Stomach (tissue), 9 donors: ENCODE results near the gene ANGPTL4. TPM values are rescaled to one million over a fixed set of nuclear protein-coding genes. Genes with fewer than 3 reads are reported as not detected.

Experiments used
- DNase-seq, 2 donors: peaks; one replicate each; pipeline versions ENCODE4 v3.0.0 to v3.0.0-alpha.2; 2013 to 2019
- H3K27ac ChIP-seq, 5 donors: fragments of 200-600 bp in 4 of 5; sonication (generic) in 4 of 5; one replicate each; pipeline ENCODE4 v1.5.1; 2013 to 2019; ENCODE audit warnings: mild to moderate bottlenecking in 1 of 5, moderate library complexity in 1 of 5
- H3K27me3 ChIP-seq, 3 donors: fragments of 200-600 bp; sonication (generic); one replicate each; pipeline ENCODE4 v1.5.1; 2017 to 2019; ENCODE audit warnings: mixed run types in 1 of 3
- H3K36me3 ChIP-seq, 4 donors: fragments of 200-600 bp; sonication (generic); 1 replicate in 3 of 4; 2 replicates in 1 of 4; pipeline ENCODE4 v1.5.1; 2016 to 2019
- H3K4me1 ChIP-seq, 4 donors: fragments of 200-600 bp; sonication (generic); one replicate each; pipeline ENCODE4 v1.5.1; 2016 to 2019
- H3K4me3 ChIP-seq, 4 donors: fragments of 200-600 bp; sonication (generic) in 3 of 4; one replicate each; pipeline ENCODE4 v1.5.1; 2016 to 2019; ENCODE audit warnings: mild to moderate bottlenecking in 1 of 4
- H3K9me3 ChIP-seq, 4 donors: fragments of 200-600 bp; sonication (generic); one replicate each; pipeline ENCODE4 v1.5.1; 2016 to 2019
- EP300 ChIP-seq: sonication (generic); formaldehyde crosslinking; IDR thresholded peaks from one replicate; pipeline ENCODE4 v1.6.1; 2017; ENCODE audit warnings: antibody characterized with exemption
- POLR2A ChIP-seq, 4 donors: fragments of 450-650 bp; IDR thresholded peaks; one replicate each; pipeline ENCODE4 v1.6.1; 2016; ENCODE audit warnings: antibody characterized with exemption in 4 of 4, control low read depth in 2 of 4, mild to moderate bottlenecking in 1 of 4, moderate library complexity in 1 of 4
- POLR2AphosphoS5 ChIP-seq, 3 donors: sonication (generic); formaldehyde crosslinking; IDR thresholded peaks; one replicate each; pipeline ENCODE4 v1.6.1; 2016; ENCODE audit warnings: antibody characterized with exemption in 3 of 3
- WGBS, 5 donors: extraction: QIAGEN DNeasy Blood & Tissue Kit in 3 of 5; methylation state at CpG; one replicate each; pipeline versions ENCODE4 v1.1.5 to v1.1.7; 2013 to 2018; 5-methylcytosine and 5-hydroxymethylcytosine counted together
- intact Hi-C: fragments of 100-400 bp; cut with DNase I; formaldehyde crosslinking; loops from one replicate; pipeline ENCODE4 v1.15.1; 2023; ENCODE audit warnings: low total_unique reads
- polyA plus RNA-seq, 3 donors: library from polyadenylated mRNA; stranded (reverse); fragments of 200-250 nt; gene quantifications; one replicate each; pipeline ENCODE4 v1.2.3, GENCODE V29; 2013
- total RNA-seq, 5 donors: library from RNA; depleted of rRNA; stranded (reverse); fragments of >200 nt; gene quantifications; one replicate each; pipeline versions ENCODE4 v1.1.0 to v1.2.3, GENCODE V29; 2014 to 2016
- TF ChIP-seq, protein P1 (sequence below), 7 experiments: fragments of 450-650 bp in 4 of 7; fragments of 200-600 bp in 3 of 7; sonication (generic) in 3 of 7; IDR thresholded peaks; one replicate each; pipeline ENCODE4 v1.5.1; 2016 to 2019; ENCODE audit warnings: antibody characterized with exemption in 7 of 7, control low read depth in 2 of 7, mild to moderate bottlenecking in 1 of 7
- donor health status: healthy with polysubstance abuse.
- donor health status: Bipolar disorder and iron deficiency.
- donor health status: healthy.

Gene ANGPTL4
- total and polyA plus RNA-seq, 8 donors = 4.1 to 276 (median 21.4) TPM

DNA sequence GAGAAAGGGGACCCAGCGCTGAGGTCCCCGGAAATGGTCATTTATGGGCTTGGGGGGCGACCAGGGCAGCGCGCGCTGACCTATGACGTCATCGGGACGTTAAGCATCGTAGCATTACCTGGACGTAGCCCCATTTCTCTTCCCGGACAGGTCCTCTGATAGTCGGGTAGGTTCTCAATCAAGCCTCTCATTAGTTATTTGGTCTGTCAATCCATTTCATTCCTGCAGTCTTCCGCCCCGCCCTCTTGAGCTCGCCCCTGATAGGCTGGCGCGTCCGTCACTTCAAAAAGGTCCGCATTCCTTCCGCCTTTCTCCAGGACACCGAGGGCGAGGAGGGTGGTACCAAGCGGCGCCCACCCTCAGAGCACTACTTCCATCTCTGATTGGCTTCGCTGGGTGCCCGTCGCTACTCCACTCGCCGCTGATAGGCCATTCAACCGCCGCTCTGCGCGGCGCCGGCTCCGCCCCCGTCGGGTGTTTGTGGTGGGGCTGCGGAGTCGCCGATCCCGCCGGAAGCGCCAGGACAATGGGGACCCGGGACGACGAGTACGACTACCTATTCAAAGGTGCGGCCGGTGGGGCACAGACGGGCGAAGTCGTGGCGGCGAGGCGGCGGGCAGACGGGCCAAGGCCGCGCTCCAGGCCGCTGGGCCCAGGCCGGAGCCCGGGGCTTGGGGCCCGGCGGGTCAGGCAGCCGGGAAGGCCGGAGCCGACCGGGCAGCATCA is 26.1 kb downstream of the ANGPTL4 start, which contains the start of gene RAB11B:
Gene RAB11B, plus strand, starts transcription at position 470 of the 726 bp plus-strand sequence. Its CDS starts 57 bp downstream, at position 527.
- H3K4me1 ChIP-seq = peaks cover 58 to 79% (median 67%) of the 10 kb centered on the region in 4 donors
- H3K27me3 ChIP-seq = no peaks in the 10 kb centered on the region
- peak; percentile 100 for DNase-seq
- 0 to 1% (median 1%) methylated on average over 64 to 70 of the region's 70 CpGs for WGBS, 5 donors
- TF ChIP-seq POLR2A (IDR thresholded peaks at IDR 0.05) (peak in 1 of 4 donors; percentile 26), EP300 (no peak), POLR2AphosphoS5 (IDR thresholded peaks at IDR 0.05) (peak; percentile 27 to 75 (median 71))
- TF ChIP-seq, protein P1, sequence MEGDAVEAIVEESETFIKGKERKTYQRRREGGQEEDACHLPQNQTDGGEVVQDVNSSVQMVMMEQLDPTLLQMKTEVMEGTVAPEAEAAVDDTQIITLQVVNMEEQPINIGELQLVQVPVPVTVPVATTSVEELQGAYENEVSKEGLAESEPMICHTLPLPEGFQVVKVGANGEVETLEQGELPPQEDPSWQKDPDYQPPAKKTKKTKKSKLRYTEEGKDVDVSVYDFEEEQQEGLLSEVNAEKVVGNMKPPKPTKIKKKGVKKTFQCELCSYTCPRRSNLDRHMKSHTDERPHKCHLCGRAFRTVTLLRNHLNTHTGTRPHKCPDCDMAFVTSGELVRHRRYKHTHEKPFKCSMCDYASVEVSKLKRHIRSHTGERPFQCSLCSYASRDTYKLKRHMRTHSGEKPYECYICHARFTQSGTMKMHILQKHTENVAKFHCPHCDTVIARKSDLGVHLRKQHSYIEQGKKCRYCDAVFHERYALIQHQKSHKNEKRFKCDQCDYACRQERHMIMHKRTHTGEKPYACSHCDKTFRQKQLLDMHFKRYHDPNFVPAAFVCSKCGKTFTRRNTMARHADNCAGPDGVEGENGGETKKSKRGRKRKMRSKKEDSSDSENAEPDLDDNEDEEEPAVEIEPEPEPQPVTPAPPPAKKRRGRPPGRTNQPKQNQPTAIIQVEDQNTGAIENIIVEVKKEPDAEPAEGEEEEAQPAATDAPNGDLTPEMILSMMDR (IDR thresholded peaks at IDR 0.05) = no peak
- H3K27ac ChIP-seq = peak within 1 kb of the TSS; percentile 96 to 100 (median 100)
- no peaks in the 10 kb centered on the region for H3K9me3 ChIP-seq
- peak within 1 kb of the TSS; percentile 49 to 99 (median 84) for H3K4me3 ChIP-seq
- intact Hi-C loops = loop anchor here (5.0 kb wide), 1 partner anchor 33 kb away; no protein-coding TSS in a partner anchor
- no peaks in the 10 kb centered on the region for H3K36me3 ChIP-seq

DNA sequence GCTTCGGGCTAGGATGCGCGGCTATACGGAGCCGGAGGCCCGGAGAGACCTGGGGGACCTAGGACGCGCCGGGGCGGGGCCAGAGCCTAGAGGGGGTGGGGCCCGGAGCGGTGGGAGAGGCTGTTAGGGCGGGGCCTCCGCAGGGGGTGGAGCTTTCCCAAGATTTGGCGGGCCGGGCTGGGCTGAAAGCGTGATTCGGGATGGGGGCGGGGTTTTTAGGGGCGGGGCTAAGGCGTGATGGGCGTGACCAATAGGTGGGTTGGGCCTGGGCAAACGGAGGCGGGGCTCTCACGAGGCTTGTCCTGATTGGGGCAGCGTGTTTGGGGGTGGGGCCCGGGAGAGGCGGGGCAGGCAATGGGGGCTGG is 26.6 kb downstream of the ANGPTL4 start:
- H3K9me3 ChIP-seq = no peaks in the 10 kb centered on the region
- TF ChIP-seq POLR2AphosphoS5 (IDR thresholded peaks at IDR 0.05) (no peak), POLR2A (IDR thresholded peaks at IDR 0.05) (no peak), EP300 (no peak)
- TF ChIP-seq, protein P1 (IDR thresholded peaks at IDR 0.05) = no peak
- H3K36me3 ChIP-seq = no peaks in the 10 kb centered on the region
- intact Hi-C loops = loop anchor here (5.0 kb wide), 1 partner anchor 33 kb away; no protein-coding TSS in a partner anchor
- H3K27ac ChIP-seq = peak overlapping the region; percentile 96 to 100 (median 100)
- no peaks in the 10 kb centered on the region for H3K27me3 ChIP-seq
- H3K4me3 ChIP-seq = peak overlapping the region; percentile 49 to 99 (median 84)
- peak; percentile 97 to 98 for DNase-seq
- WGBS, 5 donors = 0 to 2% (median 1%) methylated on average over 21 to 28 of the region's 28 CpGs
- peaks cover 58 to 79% (median 69%) of the 10 kb centered on the region in 4 donors for H3K4me1 ChIP-seq

DNA sequence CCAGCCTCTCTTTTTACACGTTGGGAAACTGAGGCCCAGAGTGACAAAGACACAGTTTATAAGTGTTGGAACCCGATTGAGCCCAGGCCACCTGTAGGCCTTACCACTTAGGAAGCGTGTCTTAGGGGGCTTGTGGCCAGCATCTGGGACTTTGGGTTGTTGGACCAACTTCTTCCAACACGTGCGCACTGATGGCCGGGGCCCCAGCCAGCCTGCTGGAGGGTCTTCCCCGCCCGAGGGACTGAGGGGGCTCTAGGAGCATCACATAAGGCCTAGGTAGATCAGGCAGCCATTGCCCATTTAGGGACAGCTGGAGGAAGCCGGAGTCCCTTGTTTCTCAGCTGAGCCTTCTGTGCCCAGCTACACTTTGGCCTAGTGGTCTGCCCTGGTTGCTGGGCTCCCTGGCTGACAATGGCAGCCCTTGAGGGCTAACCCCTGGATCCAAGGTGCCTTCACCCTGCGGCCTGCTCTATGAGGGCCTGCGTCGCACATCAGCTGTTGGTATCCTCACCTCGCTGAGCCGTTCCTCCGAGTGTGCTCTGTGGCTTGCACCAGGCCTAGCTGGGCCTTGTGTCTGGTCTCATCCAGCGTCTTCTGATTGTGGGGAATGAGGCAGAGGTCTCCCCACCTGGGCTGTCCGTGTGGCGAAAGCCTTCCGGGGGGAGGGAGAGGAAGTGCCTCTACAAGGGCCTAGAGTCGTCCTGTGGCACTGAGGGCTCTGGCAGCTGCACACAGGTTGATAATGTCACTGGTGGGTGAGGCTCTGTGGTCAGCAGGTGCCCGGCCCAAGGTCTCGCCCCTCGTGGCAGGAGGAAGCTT is 27.5 kb downstream of the ANGPTL4 start:
- H3K9me3 ChIP-seq = no peaks in the 10 kb centered on the region
- TF ChIP-seq POLR2AphosphoS5 (IDR thresholded peaks at IDR 0.05) (peak in 1 of 3 donors; percentile 27), EP300 (no peak)
- peak overlapping the region; percentile 49 to 99 (median 84) for H3K4me3 ChIP-seq
- peaks cover 60 to 79% (median 72%) of the 10 kb centered on the region in 4 donors for H3K4me1 ChIP-seq
- no peaks in the 10 kb centered on the region for H3K36me3 ChIP-seq
- peak overlapping the region; percentile 96 to 100 (median 100) for H3K27ac ChIP-seq
- H3K27me3 ChIP-seq = no peaks in the 10 kb centered on the region
- intact Hi-C loops = loop anchor here (5.0 kb wide), 1 partner anchor 34 kb away; no protein-coding TSS in a partner anchor
- peak in 1 of 2 donors; percentile 54 for DNase-seq
- 50 to 68% (median 57%) methylated on average over 16 to 23 of the region's 23 CpGs for WGBS, 5 donors

GRCh38 chr19:8392017-8392591 is 28.1 kb downstream of the ANGPTL4 start:
- Histone ChIP-seq H3K9me3 (no peaks in the 10 kb centered on the region), H3K27me3 (no peaks in the 10 kb centered on the region), H3K4me3 (peak overlapping the region in 2 of 4 donors; percentile 49 to 72), H3K4me1 (peaks cover 63 to 86% (median 79%) of the 10 kb centered on the region in 4 donors), H3K36me3 (no peaks in the 10 kb centered on the region), H3K27ac (peak overlapping the region; percentile 96 to 100 (median 100))
- intact Hi-C loops = loop anchor here (5.0 kb wide), 1 partner anchor 35 kb away; no protein-coding TSS in a partner anchor
- DNase-seq = peak; percentile 64 to 81
- TF ChIP-seq EP300 (no peak), POLR2A (IDR thresholded peaks at IDR 0.05) (peak in 1 of 4 donors; percentile 22), POLR2AphosphoS5 (IDR thresholded peaks at IDR 0.05) (peak; percentile 40 to 90 (median 77))
- TF ChIP-seq, protein P1 (IDR thresholded peaks at IDR 0.05) = no peak
- 19 to 27% (median 24%) methylated on average over 10 to 11 of the region's 11 CpGs for WGBS, 5 donors
